GM23248 (cell line): ENCODE results near the gene PRSS8. TPM values are rescaled to one million over a fixed set of nuclear protein-coding genes. Genes with fewer than 3 reads are reported as not detected.

Source experiments
- DNase-seq: peaks from one replicate; pipeline ENCODE4 v3.0.0-alpha.2; 2015
- H2AFZ ChIP-seq: fragments of 200-600 bp; sonication (generic); 2 replicates; pipeline ENCODE4 v1.6.1; 2016; ENCODE audit warnings: antibody characterized with exemption
- H3F3A ChIP-seq: fragments of 200-600 bp; sonication (generic); 2 replicates; pipeline ENCODE4 v1.6.1; 2016; ENCODE audit warnings: mild to moderate bottlenecking, antibody characterized with exemption, mixed run types; ENCODE audit not compliant: insufficient read depth
- H3K27ac ChIP-seq: fragments of 200-600 bp; sonication (generic); 2 replicates; pipeline ENCODE4 v1.5.1; 2016; ENCODE audit warnings: mild to moderate bottlenecking
- H3K27me3 ChIP-seq: fragments of 200-600 bp; sonication (generic); replicated peaks from 2 replicates; pipeline ENCODE4 v1.6.1; 2016; ENCODE audit warnings: mild to moderate bottlenecking; ENCODE audit not compliant: insufficient read depth
- H3K36me3 ChIP-seq: fragments of 200-600 bp; sonication (generic); 2 replicates; pipeline ENCODE4 v1.6.1; 2016; ENCODE audit warnings: low read depth, mild to moderate bottlenecking
- H3K4me1 ChIP-seq: fragments of 200-600 bp; sonication (generic); 2 replicates; pipeline ENCODE4 v1.6.1; 2016; ENCODE audit warnings: mild to moderate bottlenecking; ENCODE audit not compliant: insufficient read depth
- H3K4me2 ChIP-seq: fragments of 200-600 bp; sonication (generic); one replicate; pipeline ENCODE4 v1.6.1; 2016; ENCODE audit warnings: mild to moderate bottlenecking; ENCODE audit not compliant: unreplicated experiment
- H3K4me3 ChIP-seq: fragments of 200-600 bp; sonication (generic); 2 replicates; pipeline ENCODE4 v1.5.1; 2016; ENCODE audit warnings: mild to moderate bottlenecking
- H3K79me2 ChIP-seq: fragments of 200-600 bp; sonication (generic); 2 replicates; pipeline ENCODE4 v1.6.1; 2016; ENCODE audit warnings: mild to moderate bottlenecking; ENCODE audit not compliant: insufficient read depth
- H3K9ac ChIP-seq: fragments of 200-600 bp; sonication (generic); 2 replicates; pipeline ENCODE4 v1.6.1; 2016; ENCODE audit warnings: mild to moderate bottlenecking
- H3K9me2 ChIP-seq: fragments of 200-600 bp; sonication (generic); 2 replicates; pipeline ENCODE4 v1.6.1; 2016; ENCODE audit warnings: mixed run types, mild to moderate bottlenecking, moderate library complexity; ENCODE audit not compliant: insufficient read depth
- H3K9me3 ChIP-seq: fragments of 200-600 bp; sonication (generic); one replicate; pipeline ENCODE4 v1.6.1; 2017; ENCODE audit warnings: low read depth
- H4K20me1 ChIP-seq: fragments of 200-600 bp; sonication (generic); 2 replicates; pipeline ENCODE4 v1.6.0; 2016; ENCODE audit not compliant: insufficient read depth
- EZH2 ChIP-seq: fragments of 200-600 bp; sonication (generic); IDR thresholded peaks from 2 replicates; pipeline ENCODE4 v1.6.1; 2018; ENCODE audit warnings: antibody characterized with exemption, mild to moderate bottlenecking; ENCODE audit not compliant: insufficient read depth, poor library complexity, severe bottlenecking
- EZH2phosphoT487 ChIP-seq: fragments of 200-600 bp; sonication (generic); IDR thresholded peaks from 2 replicates; pipeline ENCODE4 v1.6.1; 2018; ENCODE audit warnings: antibody characterized with exemption, moderate library complexity, mild to moderate bottlenecking, low read depth; ENCODE audit not compliant: insufficient read depth
- WGBS, 2 experiments: methylation state at CpG; one replicate each; pipeline ENCODE4 v1.1.6; 2015 to 2017; ENCODE audit warnings: low lambda C conversion rate in 2 of 2, low coverage in 1 of 2; ENCODE audit errors: missing lambda C conversion rate in 2 of 2; 5-methylcytosine and 5-hydroxymethylcytosine counted together
- in situ Hi-C: fragments of 300-500 bp; cut with MboI; formaldehyde crosslinking; loops from 2 replicates; pipeline ENCODE4 v1.15.0; 2020
- polyA plus RNA-seq: library from polyadenylated mRNA; unstranded; fragments of >200 nt; fragmentation: Nextera tagmentation; extraction: Ambion mirVana; gene quantifications from 2 replicates; pipeline ENCODE4 v1.2.1, GENCODE V29; 2016
- total RNA-seq: library from RNA; depleted of rRNA; stranded (reverse); fragments of >200 nt; shearing (Covaris generic); gene quantifications from 2 replicates; pipeline ENCODE4 v1.2.3, GENCODE V29; 2014

Gene PRSS8
- total and polyA plus RNA-seq, 2 experiments from 2014 or later = not detected

DNA sequence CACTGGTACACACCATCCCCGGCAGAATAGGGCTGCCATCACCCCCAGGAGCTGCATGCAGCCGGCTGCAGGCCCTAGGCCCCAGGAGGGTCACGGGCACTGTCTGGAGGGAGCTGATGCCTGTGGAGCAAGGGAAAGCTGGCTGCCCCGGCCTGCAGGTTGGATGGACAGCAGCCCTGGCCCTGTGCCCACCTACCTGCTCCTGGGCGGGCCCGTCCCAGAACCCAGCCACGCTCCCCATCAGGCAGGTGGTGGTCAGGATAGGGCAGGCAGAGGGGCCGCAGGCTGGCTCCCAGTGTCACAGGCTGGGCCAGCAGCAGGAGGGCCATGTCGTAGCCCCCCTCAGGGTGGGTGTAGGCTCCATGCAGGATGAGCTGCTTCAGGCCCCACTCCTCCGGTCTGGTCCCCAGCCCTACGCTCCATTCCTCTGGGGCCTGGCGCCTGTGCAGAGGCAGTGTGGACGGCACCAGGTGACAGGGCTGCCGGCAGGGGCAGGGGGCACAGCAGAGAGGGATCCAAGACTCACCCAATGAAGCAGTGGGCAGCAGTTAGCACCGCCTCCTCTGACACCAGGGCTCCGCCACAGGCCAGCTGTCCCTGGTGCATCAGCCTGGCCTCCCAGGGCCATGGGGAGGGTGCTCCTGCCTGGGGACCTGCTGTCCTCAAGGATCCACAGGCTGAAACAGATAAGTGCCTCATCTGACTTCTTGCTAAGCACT, 50.8 kb downstream of the PRSS8 start:
- no peak overlapping the region for H3K27ac ChIP-seq
- H3F3A ChIP-seq = no peaks in the 10 kb centered on the region
- no peaks in the 10 kb centered on the region for H3K27me3 ChIP-seq
- no peak overlapping the region for H3K4me2 ChIP-seq
- no peaks in the 10 kb centered on the region for H3K4me1 ChIP-seq
- 94 to 95% methylated on average over 15 to 16 of the region's 16 CpGs for WGBS, 2 experiments
- no peaks in the 10 kb centered on the region for H3K9me2 ChIP-seq
- H3K79me2 ChIP-seq = peaks cover 54% of the 10 kb centered on the region
- TF ChIP-seq EZH2 (no peak), EZH2phosphoT487 (no peak)
- H3K9me3 ChIP-seq = no peaks in the 10 kb centered on the region
- 0 out of 2 replicates have a peak, but pooled peaks cover 5% of the 10 kb centered on the region for H3K36me3 ChIP-seq
- in situ Hi-C loops = no loop called here
- H3K4me3 ChIP-seq = no peak overlapping the region
- H3K9ac ChIP-seq = no peak overlapping the region
- no peak overlapping the region for H2AFZ ChIP-seq
- H4K20me1 ChIP-seq = no peaks in the 10 kb centered on the region
- no peak for DNase-seq

DNA sequence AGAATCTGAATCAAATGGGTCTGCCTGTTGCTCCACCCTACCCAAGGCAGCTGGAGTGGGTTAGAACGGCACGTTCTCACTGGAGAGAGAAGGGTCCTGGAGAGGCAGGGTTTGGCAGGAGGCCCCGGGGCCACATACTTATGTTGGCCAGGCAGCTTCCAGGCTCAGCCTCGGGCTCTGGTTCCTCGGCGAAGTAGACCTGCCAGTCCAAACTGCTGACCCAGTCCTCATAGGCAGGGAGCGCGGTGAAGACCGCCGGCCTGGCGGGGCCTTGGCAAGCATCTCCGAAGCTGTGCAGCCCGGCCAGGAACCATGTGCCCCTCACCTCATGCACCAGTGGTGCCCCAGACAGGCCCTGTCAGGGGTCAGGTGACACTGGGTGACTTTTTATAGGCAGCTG, 51.5 kb downstream of the PRSS8 start:
- H3K36me3 ChIP-seq = no peaks in the 10 kb centered on the region
- WGBS, 2 experiments = 85 to 88% methylated on average over 13 of the region's 13 CpGs
- TF ChIP-seq EZH2 (no peak), EZH2phosphoT487 (no peak)

DNA sequence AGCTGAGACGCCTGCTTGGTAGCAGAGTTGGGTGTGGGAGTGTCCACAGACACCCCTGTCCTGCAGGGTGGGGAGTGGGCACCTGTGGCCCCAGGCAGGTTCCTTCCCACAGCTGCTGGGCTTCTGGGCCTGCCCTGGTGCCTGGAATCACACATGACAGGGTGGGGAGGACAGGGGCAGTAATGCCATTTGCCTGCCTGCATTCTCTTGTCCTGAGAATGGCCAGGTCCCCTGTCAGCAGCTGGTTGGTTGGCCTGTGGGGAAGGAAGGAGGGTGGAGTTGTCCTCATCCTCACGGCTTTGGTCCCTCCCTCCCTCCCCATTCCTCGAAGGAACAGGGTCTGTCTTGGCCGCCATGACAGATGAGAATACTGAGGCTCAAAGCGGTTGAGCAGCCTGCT, 52.0 kb downstream of the PRSS8 start:
- H3K4me2 ChIP-seq = no peak overlapping the region
- H3F3A ChIP-seq = no peaks in the 10 kb centered on the region
- no peaks in the 10 kb centered on the region for H3K4me1 ChIP-seq
- H3K36me3 ChIP-seq = no peaks in the 10 kb centered on the region
- H3K4me3 ChIP-seq = no peak overlapping the region
- H2AFZ ChIP-seq = no peak overlapping the region
- in situ Hi-C loops = no loop called here
- DNase-seq = no peak
- peaks cover 54% of the 10 kb centered on the region for H3K79me2 ChIP-seq
- H3K27me3 ChIP-seq = no peaks in the 10 kb centered on the region
- no peak overlapping the region for H3K9ac ChIP-seq
- H4K20me1 ChIP-seq = no peaks in the 10 kb centered on the region
- 59 to 61% methylated on average over 5 of the region's 5 CpGs for WGBS, 2 experiments
- no peaks in the 10 kb centered on the region for H3K9me3 ChIP-seq
- TF ChIP-seq EZH2phosphoT487 = no peak
- TF ChIP-seq EZH2 = no peak
- H3K27ac ChIP-seq = no peak overlapping the region
- H3K9me2 ChIP-seq = no peaks in the 10 kb centered on the region

More for the DNA sequence above, 51.5 kb downstream of the PRSS8 start:
- Histone ChIP-seq H2AFZ (no peak overlapping the region), H3K27me3 (no peaks in the 10 kb centered on the region), H3K9me2 (no peaks in the 10 kb centered on the region), H3K9ac (no peak overlapping the region), H3K4me2 (no peak overlapping the region), H3K79me2 (peaks cover 54% of the 10 kb centered on the region), H4K20me1 (no peaks in the 10 kb centered on the region), H3F3A (no peaks in the 10 kb centered on the region), H3K9me3 (no peaks in the 10 kb centered on the region), H3K27ac (no peak overlapping the region), H3K4me1 (no peaks in the 10 kb centered on the region), H3K4me3 (no peak overlapping the region)
- in situ Hi-C loops = no loop called here
- no peak for DNase-seq

DNA sequence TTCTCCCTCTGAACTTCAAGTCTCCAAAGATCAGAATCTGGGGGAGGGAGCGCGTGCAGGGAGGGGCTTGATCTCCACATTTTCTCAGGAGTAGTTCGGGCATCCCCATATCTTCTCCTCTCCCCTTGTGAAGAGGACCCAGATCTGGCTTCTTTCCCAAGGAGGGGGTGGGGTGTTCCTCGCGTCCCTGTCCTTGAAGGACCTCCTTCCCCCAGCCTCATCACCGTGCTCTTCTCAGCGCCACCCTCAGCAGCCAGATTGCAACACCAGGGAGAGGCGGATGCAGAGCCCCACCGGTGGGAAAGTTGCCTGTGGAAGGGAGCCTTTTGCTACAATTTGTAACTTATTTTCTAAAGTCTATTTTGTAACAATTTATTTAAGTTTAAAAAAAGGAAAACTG, 52.4 kb downstream of the PRSS8 start:
- H3K9me3 ChIP-seq = no peaks in the 10 kb centered on the region
- no peak overlapping the region for H3K27ac ChIP-seq
- no peak overlapping the region for H3K4me2 ChIP-seq
- H3K79me2 ChIP-seq = peaks cover 54% of the 10 kb centered on the region
- H3F3A ChIP-seq = no peaks in the 10 kb centered on the region
- no peaks in the 10 kb centered on the region for H3K9me2 ChIP-seq
- TF ChIP-seq EZH2 = no peak
- no peak for TF ChIP-seq EZH2phosphoT487
- no peak overlapping the region for H3K4me3 ChIP-seq
- no peaks in the 10 kb centered on the region for H3K36me3 ChIP-seq
- H4K20me1 ChIP-seq = no peaks in the 10 kb centered on the region
- in situ Hi-C loops = no loop called here
- H3K27me3 ChIP-seq = no peaks in the 10 kb centered on the region
- H3K9ac ChIP-seq = no peak overlapping the region
- H3K4me1 ChIP-seq = no peaks in the 10 kb centered on the region
- DNase-seq = no peak
- WGBS, 2 experiments = 64 to 69% methylated on average over 9 of the region's 9 CpGs
- H2AFZ ChIP-seq = no peak overlapping the region
